Omental fat pad (tissue), 4 donors: ENCODE results near the gene FOCAD. TPM values are rescaled to one million over a fixed set of nuclear protein-coding genes. Genes with fewer than 3 reads are reported as not detected.

Source experiments
- ATAC-seq: fragments of 150-250 bp; one replicate; pipeline ENCODE4 v1.9.1; 2016; ENCODE audit warnings: mild to moderate bottlenecking, moderate library complexity; ENCODE audit not compliant: low FRiP score
- DNase-seq: peaks from one replicate; pipeline ENCODE4 v3.0.0-alpha.2; 2019; ENCODE audit warnings: low spot score
- total RNA-seq, 4 donors: library from RNA; depleted of rRNA; stranded (reverse); fragments of >200 nt; gene quantifications; one replicate each; pipeline ENCODE4 v1.1.0, GENCODE V29; 2016
- TF ChIP-seq, protein P1 (sequence below), 3 donors: fragments of 450-650 bp; IDR thresholded peaks; one replicate each; pipeline ENCODE4 v1.5.1; 2016 to 2017; ENCODE audit warnings: antibody characterized with exemption in 3 of 3, mild to moderate bottlenecking in 3 of 3, moderate library complexity in 2 of 3

FOCAD gene
- total RNA-seq, 4 donors from 2014 or later = 19.1 to 57.4 (median 30.9) TPM

DNA sequence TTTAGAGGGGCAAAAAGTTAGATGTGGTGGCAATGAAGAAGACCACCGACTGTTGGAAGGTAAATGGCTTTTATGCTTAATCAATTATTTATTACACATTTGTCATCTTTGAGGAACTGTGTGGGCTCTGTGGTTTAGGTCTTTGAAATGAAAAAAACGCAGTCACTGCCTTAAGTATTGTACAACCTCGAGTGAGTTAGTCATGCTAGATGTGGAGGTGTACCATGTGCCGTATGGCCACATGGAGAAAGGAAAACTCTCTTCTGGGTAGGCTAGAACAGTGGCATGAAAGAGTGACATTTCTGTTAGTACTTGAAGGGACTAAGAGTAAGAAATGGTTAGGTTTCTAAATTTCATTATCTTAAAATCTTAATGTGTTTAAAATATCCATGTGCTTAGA lies 181.3 kb downstream of the FOCAD start:
- no peak for DNase-seq
- ATAC-seq = no peak

DNA sequence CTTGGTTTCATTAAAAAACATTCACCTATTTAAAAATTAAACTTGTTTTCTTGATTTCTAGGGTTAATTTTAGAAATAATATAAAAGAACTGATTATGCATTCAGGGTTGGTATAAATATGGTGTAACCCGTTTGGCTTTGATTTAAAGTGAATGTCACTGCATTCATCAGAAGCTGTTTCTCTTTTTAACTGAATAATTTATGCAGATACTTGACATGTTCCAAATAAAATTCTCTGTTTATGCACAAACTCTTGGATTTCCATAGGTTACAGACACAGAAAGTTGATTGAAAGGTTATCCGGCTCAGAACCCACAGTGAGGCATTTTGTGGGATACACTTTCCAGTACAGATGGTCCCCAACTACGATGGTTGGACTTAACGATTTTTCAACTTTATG lies 186.1 kb downstream of the FOCAD start:
- no peak for ATAC-seq
- TF ChIP-seq, protein P1, sequence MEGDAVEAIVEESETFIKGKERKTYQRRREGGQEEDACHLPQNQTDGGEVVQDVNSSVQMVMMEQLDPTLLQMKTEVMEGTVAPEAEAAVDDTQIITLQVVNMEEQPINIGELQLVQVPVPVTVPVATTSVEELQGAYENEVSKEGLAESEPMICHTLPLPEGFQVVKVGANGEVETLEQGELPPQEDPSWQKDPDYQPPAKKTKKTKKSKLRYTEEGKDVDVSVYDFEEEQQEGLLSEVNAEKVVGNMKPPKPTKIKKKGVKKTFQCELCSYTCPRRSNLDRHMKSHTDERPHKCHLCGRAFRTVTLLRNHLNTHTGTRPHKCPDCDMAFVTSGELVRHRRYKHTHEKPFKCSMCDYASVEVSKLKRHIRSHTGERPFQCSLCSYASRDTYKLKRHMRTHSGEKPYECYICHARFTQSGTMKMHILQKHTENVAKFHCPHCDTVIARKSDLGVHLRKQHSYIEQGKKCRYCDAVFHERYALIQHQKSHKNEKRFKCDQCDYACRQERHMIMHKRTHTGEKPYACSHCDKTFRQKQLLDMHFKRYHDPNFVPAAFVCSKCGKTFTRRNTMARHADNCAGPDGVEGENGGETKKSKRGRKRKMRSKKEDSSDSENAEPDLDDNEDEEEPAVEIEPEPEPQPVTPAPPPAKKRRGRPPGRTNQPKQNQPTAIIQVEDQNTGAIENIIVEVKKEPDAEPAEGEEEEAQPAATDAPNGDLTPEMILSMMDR (IDR thresholded peaks at IDR 0.05) = no peak
- no peak for DNase-seq

More for the DNA sequence above, 181.3 kb downstream of the FOCAD start:
- TF ChIP-seq, protein P1 (IDR thresholded peaks at IDR 0.05) = no peak

DNA sequence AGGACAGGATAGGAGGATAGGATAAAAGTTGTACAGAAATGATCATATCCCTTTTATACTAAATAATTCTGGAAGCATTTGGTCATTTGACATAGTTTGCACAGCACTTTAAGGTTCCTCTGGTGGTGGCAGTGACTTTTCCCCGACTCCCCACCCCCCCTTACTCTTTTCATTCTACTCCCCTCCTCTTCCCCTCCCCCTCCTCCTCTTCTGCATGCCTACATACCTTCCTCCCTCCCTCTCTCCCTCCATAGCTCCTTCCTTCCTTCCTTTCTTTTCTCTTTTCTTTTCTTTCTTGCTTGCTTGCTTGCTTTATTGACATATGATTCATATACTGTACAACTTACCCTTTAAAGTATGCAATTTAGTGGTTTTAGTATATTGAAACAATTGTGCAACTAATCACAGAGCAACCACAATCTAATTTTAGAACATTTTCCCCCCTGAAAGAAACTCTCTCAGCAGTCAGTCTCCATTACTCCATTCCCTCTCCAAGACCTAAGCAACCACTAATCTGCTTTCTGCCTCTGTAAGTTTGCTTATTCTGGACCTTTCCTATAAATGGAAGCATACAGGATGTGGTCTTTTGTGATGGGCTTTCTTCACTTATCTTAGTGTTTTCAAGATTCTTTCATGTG lies 188.4 kb downstream of the FOCAD start:
- no peak for ATAC-seq
- DNase-seq = no peak
- TF ChIP-seq, protein P1 (IDR thresholded peaks at IDR 0.05) = no peak

DNA sequence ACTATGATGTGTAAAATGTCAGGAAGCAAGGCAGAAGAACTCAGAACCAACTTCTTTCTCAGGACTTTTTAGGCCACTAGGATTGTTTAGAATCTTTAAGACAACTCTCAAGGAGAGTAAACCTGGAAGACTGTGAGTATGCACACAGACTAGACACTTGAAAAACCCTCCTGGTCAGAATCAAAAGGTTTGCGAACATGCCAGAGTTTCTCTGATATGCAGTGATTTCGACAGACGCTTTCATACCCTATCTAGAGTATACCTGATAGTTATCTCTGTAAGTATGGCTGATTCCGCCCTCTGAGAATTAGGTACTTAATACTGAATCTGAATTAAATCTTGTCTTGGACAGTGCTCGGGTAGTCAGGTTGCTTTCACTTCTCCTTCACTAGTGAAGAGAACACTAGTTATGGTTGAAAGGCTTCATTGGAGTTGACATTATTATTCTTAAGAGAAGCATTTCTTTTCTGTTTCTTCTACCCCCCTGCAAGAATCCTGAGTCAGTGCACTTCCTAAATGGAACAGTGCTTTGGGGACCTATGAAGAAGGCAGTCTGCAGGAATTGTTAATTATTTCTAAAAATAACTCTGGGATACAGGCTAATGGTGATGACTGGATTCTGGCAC lies 189.3 kb downstream of the FOCAD start:
- TF ChIP-seq, protein P1 (IDR thresholded peaks at IDR 0.05) = no peak
- no peak for ATAC-seq
- no peak for DNase-seq

DNA sequence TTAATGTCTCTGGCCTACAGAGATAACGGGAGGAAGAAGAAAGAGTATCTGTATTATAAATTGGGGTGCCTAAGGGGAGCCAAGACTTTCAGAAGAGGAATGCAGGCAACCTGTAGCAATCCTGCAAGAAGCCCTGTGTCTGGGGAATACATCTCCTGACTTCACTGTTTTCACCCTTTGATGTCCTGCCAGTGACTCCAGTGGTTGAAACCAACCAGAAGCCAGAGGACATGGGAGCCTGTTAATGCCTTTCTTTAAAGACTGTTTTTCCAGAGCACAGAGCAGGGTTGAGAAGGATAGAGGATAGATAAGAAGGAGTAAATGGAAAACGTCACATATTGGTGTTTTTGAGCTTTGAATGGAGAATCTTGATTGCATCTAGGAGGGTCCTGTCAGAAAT lies 196.2 kb downstream of the FOCAD start:
- no peak for DNase-seq
- no peak for ATAC-seq
- TF ChIP-seq, protein P1 (IDR thresholded peaks at IDR 0.05) = no peak

DNA sequence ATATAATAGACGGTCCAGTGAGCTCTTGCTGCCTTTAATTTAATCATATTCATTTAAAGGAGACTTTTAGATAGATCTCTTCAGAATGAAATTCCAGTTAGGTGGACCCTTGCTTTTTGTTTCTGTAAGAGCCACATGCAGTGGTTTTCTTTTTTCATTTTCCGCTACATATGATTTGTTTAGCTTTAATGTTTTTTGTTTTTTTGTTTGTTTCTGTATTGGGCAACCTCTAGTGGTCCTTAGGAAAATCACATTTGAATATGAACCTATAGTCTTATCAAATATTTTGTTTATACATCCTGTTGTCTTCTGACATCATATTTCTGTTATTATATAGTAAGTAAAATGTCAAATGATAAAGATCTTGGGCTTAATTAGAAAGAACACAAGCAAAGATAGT lies 196.6 kb downstream of the FOCAD start:
- TF ChIP-seq, protein P1 (IDR thresholded peaks at IDR 0.05) = no peak
- ATAC-seq (no peak), DNase-seq (no peak)
